DMS79 (cell line): ENCODE measurements around the gene MSI2.

Experiments
- DNase-seq: peaks from one replicate; lab custom pipeline; 2025; lab: John Stamatoyannopoulos, UW

MSI2 gene

DNA sequence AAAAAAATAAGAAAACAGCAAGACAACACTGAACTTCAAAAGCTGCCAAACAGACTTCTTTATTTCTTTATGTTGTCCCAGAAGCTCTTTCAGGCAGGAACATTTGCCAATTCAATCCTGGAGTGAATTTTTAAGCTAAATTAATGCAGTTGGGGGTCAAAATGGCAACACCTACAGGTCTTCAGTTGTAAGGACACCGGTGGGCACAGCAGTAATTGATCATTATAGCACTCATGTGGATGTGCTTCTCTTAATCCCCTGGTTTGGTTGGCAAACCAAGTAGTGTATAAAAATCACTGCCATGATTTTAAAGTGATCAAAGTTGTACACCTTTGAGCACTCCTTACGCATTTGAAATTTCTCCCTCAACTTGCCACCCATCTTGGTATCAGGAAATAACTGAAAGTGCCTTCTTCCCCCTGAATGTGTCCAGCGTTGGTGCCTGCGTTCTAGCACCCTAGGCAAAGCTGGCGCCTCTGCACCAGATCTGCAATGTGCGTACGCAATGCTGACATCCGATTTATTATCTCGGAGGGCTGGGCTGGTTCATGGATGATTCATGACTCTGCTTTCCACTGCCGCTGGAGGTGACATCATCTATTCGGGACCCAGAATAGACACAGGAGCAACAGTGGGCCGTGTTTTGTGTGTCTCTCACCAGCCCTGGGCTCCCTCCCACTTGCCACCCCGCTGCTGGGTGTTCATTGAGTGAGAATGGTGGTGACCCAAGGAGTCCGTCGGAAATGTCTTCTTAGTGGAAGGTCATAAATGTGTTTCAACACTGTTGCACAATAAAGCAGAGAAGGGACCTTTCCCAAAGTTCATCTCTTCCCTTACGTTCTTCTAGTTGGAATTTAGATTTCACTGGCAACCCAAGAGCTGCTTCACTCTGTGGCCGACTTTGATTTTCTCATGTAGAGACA is 285.4 kb downstream of the MSI2 start:
- DNase-seq: no peak

DNA sequence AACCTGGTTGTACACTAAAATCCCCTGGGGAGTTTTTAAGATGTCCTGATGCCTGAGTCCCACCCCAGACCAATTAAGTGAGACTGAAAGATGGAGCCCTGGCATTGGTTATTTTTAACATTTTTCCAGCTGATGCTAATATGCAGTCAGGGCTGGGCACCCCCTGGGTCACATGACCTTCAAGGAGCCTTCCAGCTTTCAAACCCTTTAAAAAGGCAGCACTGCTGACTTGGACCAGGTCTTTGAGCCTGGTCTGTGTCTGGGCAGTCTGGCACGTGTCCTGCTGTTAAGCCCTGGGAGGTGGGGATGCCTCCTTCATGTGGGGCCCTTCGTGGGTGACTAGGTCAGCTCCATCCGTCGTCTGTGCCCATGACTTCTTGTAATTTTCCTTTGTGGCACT is 286.2 kb downstream of the MSI2 start:
- DNase-seq: no peak

DNA sequence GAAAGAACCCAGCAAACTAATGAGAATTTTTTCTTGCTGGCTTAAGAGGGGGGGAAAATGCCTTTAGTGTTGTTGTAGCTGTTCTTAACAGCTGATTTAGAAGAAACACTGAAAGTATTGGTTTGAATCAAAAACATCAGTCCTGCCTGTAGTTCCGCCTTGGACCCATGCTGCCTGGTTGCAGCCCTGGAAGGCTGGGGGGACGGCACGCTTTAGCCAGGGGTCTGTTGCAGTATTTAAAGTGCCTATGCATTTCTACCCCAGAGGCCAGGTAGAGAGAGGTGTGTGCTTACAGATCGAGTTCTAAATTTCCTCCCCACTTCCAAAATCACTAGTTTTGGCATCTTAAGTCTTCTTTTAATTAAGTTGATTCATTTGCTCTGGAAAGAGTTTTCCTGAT is 286.9 kb downstream of the MSI2 start:
- no peak for DNase-seq

GRCh38 chr17:57544401-57544800 is 288.1 kb downstream of the MSI2 start:
- DNase-seq: no peak

GRCh38 chr17:57544834-57545463 is 288.6 kb downstream of the MSI2 start:
- peak; percentile 23 for DNase-seq

DNA sequence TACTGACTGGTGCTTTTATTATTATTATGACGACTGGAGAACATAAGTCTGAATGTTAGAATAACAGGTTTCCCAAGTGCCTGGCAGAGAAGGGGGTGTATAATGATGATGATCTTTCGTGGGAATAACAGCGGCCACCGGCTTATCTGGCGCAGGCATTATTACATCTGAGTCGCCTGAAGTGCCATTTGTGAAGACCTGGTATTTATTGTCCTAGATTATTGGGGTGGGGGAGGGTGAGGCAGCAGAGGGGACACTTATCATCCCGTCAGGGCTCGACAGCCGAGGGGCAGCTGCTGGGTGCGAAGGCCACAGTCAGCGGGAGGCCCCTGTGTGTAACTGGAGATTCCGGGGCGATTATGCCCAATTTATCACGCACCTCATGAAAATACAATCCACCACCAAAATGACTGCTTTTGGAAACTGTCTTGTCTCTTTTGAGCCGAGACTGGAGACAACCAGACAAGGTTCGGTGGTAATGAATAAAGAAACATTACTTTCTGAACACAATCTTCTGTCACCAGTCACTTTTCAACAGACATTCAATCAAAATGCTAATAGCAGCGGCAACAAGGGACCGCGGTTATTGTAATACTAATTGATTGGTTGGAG is 289.5 kb downstream of the MSI2 start:
- peak; percentile 21 for DNase-seq

DNA sequence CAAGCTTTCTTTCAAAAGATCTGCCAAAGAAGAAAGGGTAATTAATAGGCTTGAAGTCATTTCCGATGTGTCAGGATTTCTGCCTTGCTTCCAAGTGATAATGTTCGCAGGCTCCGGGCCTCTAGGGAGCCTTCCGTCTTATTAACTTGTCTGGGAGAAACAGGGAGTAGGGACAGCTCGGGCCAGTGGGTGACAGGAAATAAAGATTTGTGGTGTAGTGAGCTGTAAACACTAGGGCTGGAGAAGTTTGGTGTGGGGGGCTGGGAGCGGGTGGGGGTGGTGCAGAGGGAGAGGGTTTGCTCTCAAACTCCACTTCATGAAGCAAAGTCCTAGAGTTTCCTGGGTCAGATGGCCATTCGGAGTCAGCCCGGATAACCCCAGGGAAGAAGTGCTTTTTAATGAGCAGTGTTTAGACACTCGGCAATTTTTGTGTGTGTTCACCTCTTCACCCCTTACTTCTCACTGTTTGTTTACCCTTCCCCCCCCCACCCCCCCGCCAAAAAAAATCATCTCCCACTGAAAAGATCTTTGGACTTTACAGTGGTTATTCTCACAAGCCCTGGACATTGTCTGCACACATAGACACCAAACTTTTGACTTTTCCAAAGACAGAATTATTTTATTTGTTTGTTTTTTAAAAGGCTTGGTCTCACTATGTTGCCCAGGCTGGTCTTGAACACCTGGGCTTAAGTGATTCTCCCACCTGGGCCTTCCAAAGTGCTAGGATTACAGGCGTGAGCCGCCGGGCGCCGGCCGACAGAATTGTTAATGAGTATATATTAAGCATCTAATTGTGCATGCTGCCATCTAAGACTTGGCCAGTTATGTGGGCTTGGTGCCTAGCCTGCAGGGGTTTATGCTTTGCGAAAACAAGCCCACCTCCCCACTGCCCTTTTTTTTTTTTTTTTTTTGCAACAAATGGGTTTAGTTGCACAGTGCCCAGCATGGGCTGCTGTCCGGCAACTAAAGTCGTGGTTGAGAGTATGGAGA is 292.4 kb downstream of the MSI2 start:
- DNase-seq: no peak

DNA sequence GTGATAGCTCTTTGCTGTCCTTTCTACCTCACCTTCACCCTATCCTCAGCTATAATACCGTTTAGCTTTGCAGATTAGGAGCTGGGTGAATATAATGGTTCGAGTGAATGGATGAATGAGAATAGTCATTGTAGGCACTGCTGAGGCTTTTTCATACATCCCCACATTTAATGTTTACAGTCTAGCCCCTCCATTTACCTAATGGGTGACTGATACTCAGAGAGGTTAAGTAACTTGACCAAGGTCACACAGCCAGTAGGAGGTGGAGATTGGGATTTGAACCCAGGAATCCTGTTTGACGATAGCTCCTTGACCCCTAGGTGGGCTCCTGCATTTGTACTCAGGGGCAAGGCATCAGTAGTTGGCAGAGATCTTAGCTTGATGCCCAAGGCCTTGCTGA is 293.1 kb downstream of the MSI2 start:
- DNase-seq: no peak

DNA sequence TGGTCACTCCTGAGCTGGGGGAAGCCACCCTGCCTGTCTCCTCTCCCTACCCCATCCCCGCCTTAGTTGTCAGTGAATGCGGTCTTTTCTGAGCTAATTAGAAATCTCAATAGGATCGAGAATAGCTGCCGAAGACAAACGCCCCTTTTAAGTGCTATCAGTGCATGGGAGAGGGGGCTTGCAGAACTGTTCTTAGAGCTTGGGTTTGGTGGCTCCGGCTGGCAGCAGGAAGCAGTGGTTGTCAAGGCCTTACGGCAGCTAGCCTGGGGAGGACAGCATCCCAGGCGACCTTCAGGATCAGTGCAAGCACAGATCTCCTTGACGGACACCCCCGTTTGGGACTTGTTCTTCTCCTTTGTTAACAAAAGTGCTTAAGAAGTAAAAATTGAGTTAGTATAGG is 293.7 kb downstream of the MSI2 start:
- no peak for DNase-seq

DNA sequence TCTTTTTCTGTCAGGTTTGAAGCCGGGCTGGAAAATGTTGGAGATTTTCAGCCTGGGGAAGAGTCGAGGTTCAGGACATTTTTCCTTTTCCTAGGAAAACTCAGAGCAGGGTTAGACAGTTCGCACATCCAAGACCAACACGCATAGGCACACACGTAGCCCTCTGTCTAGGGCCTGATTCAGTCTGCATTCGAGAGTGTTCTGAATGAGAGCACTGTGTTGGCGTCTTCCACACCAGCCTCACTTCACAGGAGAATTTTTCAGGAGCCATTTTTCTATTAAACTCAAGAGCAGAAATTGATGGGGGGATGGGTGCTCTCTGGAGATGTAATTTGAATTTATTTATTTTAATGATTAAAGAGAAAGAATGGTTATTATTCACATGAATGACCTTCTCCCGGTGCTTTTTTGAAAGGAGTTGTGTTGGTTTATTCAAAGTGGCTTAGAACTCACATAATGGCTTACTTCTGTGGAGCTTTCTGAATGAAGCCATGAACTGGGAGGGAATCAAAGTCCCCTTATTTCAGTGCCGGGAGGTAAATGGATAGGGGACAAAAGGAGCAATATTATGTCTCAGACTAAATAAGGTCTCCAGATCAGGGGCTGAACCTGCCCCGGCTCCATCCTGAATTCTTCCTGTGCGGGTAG is 294.5 kb downstream of the MSI2 start:
- no peak for DNase-seq

DNA sequence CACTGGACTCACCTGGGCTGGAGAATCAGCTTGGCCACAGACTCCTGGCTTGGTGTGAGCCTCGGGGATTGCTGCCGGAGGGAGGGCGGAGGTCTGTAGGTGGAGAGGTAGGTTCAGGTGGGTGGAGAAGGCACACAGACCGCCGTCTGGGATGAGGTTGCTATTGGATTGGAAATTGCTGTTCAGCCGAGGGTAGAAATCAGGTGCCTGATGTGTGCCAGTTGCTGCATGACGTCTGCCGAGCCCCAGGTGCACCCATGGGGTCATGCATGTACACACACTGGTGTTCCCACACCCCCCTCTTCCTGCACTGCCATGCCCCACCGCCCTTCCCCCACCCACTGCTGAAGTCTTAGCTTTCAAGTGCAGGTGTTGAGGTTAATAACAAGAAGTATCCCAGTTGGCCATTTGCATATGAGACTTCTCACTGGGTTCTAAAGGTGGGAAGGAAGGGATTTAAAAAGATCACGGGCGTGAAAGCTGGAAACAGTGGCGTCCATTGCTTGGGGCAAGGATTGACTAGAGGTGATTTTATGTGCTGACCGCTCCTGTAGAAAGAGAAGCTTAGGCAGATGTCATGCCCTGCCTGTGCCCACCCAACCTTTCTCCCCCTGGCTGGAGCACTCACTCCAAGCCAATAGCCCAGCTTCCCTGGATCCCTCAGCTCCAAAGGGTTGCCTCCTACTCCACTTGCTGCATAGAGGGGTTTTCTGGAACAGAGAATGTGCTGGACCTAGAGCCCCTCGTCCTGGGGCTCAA is 295.2 kb downstream of the MSI2 start:
- no peak for DNase-seq

DNA sequence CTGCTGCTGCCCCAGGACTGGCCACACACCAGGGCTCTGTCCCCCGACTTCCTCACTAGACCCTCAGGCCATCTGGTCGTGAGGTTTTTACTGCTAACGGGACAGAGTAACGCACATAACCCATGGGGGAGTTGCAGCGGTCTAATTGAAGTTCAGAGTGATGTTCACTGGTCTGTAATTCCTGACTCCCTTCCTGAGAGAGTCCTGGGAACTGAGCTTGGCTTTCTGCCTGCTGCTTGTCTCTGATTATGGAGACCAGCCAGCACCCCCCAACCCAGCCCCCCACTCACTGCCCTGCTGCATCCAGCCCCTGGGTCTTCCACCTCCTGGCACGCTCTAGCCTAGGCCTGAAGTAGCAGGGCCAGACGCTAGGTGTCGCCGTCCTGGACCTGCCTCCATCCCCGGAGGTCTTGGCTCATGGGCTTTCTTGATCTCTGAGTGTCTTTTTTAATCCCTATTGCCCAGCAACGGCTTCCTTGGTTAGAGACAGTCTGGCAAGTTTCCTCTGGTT is 295.8 kb downstream of the MSI2 start:
- DNase-seq: no peak

- no peak for DNase-seq
Measured at GRCh38 chr17:57553526-57553925, 297.2 kb downstream of the MSI2 start.

DNA sequence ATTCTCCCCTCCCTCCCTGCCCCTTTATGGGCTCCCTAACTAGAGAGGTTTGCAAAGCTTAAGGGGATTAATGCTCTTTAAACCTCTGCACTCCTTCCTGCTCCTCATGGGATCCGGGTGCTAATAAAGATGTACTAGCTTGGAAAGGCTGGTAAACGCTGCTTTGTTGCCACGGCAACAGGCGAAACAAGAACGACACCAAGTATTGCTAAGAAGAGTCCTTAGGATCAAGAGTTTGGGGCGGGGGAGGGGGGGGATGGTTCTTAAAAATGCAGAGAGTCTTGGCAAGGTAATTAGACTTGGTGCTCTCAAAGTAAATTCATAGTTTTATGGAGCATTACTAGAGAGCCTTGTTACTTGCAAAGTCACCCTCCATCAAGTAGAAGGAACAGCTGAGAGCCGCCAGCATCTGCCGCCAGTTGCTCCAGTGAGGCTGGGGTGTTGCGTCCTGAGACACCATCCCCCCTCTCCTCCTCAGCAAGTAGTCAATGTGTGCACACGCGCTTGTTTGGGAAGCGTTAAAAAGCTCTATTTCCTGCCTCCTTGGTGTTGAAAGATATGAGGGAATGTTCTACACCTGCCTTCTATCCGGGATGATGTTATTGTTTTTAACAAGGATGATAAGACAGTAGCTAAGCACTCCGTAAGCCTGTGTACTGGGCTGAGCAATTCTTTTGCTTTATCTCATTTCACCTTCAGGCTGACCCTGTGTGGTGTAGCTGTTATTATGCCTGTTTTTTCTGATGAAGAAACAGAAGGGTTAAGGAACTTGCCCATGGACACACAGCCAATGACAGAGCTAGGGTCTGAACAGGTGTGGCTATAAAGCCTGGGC is 297.9 kb downstream of the MSI2 start:
- DNase-seq: peak; percentile 92

- DNase-seq: no peak
Measured at GRCh38 chr17:57554826-57555635, 298.7 kb downstream of the MSI2 start.

DNA sequence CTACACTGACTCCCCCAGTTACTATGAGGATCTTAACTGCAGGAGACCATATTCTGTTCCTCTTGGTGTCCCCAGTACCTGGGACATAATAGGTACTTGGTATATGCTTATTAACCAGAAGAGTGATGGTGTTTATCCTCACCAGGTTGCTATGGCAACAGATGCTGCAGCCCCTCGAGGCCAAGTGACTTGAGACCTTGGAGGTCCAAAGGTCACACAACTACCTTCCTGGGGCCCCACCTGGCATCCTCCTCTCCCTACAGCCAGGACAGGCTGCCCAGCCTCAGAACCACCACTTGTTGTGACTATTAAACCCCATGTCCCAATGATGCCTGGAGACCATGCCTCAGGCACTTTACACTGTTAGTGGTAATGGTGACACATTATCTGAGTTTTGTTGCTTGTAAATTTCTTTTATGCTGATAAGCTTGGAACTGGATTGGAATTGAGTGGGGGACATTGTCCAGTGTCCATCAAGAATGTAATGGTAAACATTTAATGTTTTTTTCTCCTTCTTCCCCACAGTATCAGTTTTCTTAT is 299.4 kb downstream of the MSI2 start:
- no peak for DNase-seq

GRCh38 chr17:57556320-57556719 is 300.0 kb downstream of the MSI2 start:
- no peak for DNase-seq

DNA sequence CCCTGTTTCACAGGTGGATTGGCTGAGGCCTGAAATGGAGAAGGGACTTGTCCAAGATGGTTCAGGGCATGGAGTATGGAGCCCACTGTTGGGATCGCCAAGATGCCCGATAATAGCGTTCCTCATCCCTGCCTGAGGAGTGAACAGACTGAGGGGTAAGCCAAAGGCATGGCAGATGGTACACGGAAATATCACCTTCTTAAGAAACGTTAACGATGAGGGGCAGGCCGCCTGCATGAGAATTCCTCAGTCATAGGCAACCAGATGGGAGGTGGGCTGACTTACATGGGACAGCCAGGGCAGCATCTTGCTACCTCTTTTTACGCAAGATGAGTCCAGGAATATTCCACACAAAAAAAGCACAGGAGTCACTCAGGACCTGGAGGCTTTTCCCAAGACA is 300.7 kb downstream of the MSI2 start:
- no peak for DNase-seq
